CD4-positive, alpha-beta T cell (primary cell): Measurements from ENCODE around the gene SDHA. TPM values are rescaled to one million over a fixed set of nuclear protein-coding genes. Genes with fewer than 3 reads are reported as not detected.

Source experiments
- ATAC-seq: fragments of 200-7000 bp; cut with Tn5 transposase; one replicate; pipeline ENCODE4 v1.10.0; 2022; ENCODE audit warnings: mild to moderate bottlenecking; ENCODE audit not compliant: poor library complexity
- CTCF ChIA-PET: fragments of 350-600 bp; sonication (Branson Sonifier 250); formaldehyde crosslinking; loops from one replicate; lab custom pipeline; 2021; ENCODE audit warnings: antibody characterized with exemption, inconsistent platforms; lab: Charles Lee
- POLR2A ChIA-PET: fragments of 350-600 bp; sonication (Branson Sonifier 250); formaldehyde crosslinking; loops from one replicate; lab custom pipeline; 2021; ENCODE audit warnings: antibody characterized with exemption, inconsistent platforms; lab: Charles Lee
- DNase-seq, 14 experiments: peaks; one replicate each; pipeline ENCODE4 v3.0.0-alpha.2; 2013 to 2020; ENCODE audit warnings: mixed read lengths in 2 of 14
- H3K27ac ChIP-seq, 2 donors: one replicate each; pipeline versions ENCODE4 v1.5.1 to v1.7.0; 2013; ENCODE audit warnings: low read length in 2 of 2, low read depth in 1 of 2, mild to moderate bottlenecking in 1 of 2
- H3K27me3 ChIP-seq, 2 experiments: 1 replicate in 1 of 2; 2 replicates in 1 of 2; pipeline versions ENCODE4 v1.6.1 to v1.7.0; 2013; ENCODE audit warnings: low read length in 2 of 2, control low read depth in 1 of 2, mild to moderate bottlenecking in 1 of 2, moderate library complexity in 1 of 2; ENCODE audit not compliant: insufficient read depth in 2 of 2, control insufficient read depth in 1 of 2
- H3K36me3 ChIP-seq: one replicate; pipeline ENCODE4 v1.6.1; 2013; ENCODE audit warnings: low read length, control low read depth; ENCODE audit not compliant: insufficient read depth
- H3K4me1 ChIP-seq: one replicate; pipeline ENCODE4 v1.6.1; 2013; ENCODE audit warnings: low read length, control low read depth; ENCODE audit not compliant: insufficient read depth
- H3K4me3 ChIP-seq: one replicate; pipeline ENCODE4 v1.5.1; 2013; ENCODE audit warnings: mild to moderate bottlenecking, low read length, moderate library complexity
- H3K9me3 ChIP-seq, 2 experiments: 1 replicate in 1 of 2; 2 replicates in 1 of 2; pipeline versions ENCODE4 v1.6.1 to v1.7.0; 2013; ENCODE audit warnings: low read length in 2 of 2, mild to moderate bottlenecking in 2 of 2, control low read depth in 1 of 2, moderate library complexity in 1 of 2; ENCODE audit not compliant: control insufficient read depth in 1 of 2, insufficient read depth in 1 of 2
- H3K27ac Mint-ChIP-seq: one replicate; pipeline ENCODE4 v1.8.0; 2020; ENCODE audit warnings: mixed read lengths
- H3K27me3 Mint-ChIP-seq: one replicate; pipeline ENCODE4 v1.8.0; 2021; ENCODE audit warnings: mixed read lengths
- H3K36me3 Mint-ChIP-seq: one replicate; pipeline ENCODE4 v1.8.0; 2021; ENCODE audit warnings: low read depth, mixed read lengths
- H3K4me1 Mint-ChIP-seq: one replicate; pipeline ENCODE4 v1.8.0; 2021; ENCODE audit warnings: low read depth, mixed read lengths
- H3K4me3 Mint-ChIP-seq: one replicate; pipeline ENCODE4 v1.8.0; 2020; ENCODE audit warnings: mild to moderate bottlenecking, mixed read lengths
- H3K9me3 Mint-ChIP-seq: one replicate; pipeline ENCODE4 v1.8.0; 2020; ENCODE audit warnings: mixed read lengths
- intact Hi-C, 2 experiments: fragments of 100-400 bp; cut with DNase I in 1 of 2; cut with micrococcal nuclease in 1 of 2; formaldehyde crosslinking; loops; one replicate each; pipeline versions ENCODE4 v1.15.1 to v1.9.0; 2023 to 2025; cut with DNase I, micrococcal nuclease
- total RNA-seq, 174 experiments: library from RNA in 2 of 174; stranded (reverse) in 2 of 174; gene quantifications; one replicate each; pipeline ENCODE4 v1.2.3 and lab custom pipeline; 2021 to 2026
- TF ChIP-seq, protein P1 (sequence below): fragments of 200-600 bp; IDR thresholded peaks from one replicate; pipeline ENCODE4 v1.8.0; 2022; ENCODE audit warnings: antibody characterized with exemption, mild to moderate bottlenecking

Gene SDHA
- total RNA-seq, 2 experiments from 2014 or later = 244 to 245 TPM

DNA sequence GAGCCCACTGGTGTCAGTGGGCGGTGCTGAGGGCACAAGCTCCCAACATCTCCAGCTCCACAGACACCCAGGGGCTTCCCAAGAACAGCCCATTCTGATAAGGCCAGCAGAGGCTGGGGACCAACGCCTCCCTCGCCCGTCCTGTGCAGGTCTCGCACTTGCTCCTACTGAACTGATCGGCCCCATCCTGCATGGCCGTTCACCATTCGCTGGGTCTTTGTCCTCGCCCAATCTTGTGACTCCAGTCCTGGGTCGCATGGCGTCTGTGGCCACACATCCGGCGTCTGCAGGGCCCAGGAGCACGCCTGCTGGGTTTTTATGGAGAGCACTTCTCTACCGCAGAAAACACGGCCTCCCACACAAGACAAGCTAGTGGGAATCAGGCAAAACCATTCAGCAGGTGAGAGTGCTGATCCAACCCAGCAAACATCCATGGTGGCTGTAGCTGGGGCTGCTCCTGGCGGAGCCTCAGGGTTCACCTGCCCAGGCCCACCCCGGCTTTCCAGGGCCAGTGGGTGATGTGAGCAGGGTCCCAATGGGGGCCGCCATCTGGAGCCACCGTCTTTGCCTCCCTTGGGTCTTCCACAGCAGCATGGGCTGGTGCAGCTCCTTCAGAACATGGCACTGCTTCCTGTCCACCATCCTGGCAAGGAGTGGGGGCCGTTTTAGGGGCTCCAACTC lies 19.5 kb upstream of the SDHA start:
- TF ChIP-seq, protein P1, sequence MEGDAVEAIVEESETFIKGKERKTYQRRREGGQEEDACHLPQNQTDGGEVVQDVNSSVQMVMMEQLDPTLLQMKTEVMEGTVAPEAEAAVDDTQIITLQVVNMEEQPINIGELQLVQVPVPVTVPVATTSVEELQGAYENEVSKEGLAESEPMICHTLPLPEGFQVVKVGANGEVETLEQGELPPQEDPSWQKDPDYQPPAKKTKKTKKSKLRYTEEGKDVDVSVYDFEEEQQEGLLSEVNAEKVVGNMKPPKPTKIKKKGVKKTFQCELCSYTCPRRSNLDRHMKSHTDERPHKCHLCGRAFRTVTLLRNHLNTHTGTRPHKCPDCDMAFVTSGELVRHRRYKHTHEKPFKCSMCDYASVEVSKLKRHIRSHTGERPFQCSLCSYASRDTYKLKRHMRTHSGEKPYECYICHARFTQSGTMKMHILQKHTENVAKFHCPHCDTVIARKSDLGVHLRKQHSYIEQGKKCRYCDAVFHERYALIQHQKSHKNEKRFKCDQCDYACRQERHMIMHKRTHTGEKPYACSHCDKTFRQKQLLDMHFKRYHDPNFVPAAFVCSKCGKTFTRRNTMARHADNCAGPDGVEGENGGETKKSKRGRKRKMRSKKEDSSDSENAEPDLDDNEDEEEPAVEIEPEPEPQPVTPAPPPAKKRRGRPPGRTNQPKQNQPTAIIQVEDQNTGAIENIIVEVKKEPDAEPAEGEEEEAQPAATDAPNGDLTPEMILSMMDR = no peak
- intact Hi-C loops = no loop called here
- Histone ChIP-seq H3K9me3 (no peaks in the 10 kb centered on the region), H3K27ac (no peak overlapping the region), H3K4me3 (no peak overlapping the region), H3K4me1 (no peaks in the 10 kb centered on the region), H3K27me3 (no peaks in the 10 kb centered on the region), H3K36me3 (peaks cover 4% of the 10 kb centered on the region)
- Mint-ChIP-seq H3K27me3 (no peaks in the 10 kb centered on the region), H3K27ac (no peak overlapping the region), H3K4me3 (no peak overlapping the region), H3K36me3 (peaks cover 12% of the 10 kb centered on the region), H3K4me1 (no peaks in the 10 kb centered on the region), H3K9me3 (no peaks in the 10 kb centered on the region)
- CTCF ChIA-PET = no interaction called here
- POLR2A ChIA-PET = no interaction called here
- ATAC-seq (no peak), DNase-seq (no peak)

- no peak for DNase-seq
- Histone ChIP-seq H3K36me3 (peaks cover 11% of the 10 kb centered on the region), H3K9me3 (no peaks in the 10 kb centered on the region), H3K4me1 (no peaks in the 10 kb centered on the region), H3K4me3 (no peak overlapping the region), H3K27ac (no peak overlapping the region), H3K27me3 (no peaks in the 10 kb centered on the region)
- Mint-ChIP-seq H3K27me3 (no peaks in the 10 kb centered on the region), H3K9me3 (no peaks in the 10 kb centered on the region), H3K4me3 (no peak overlapping the region), H3K4me1 (no peaks in the 10 kb centered on the region), H3K36me3 (peaks cover 19% of the 10 kb centered on the region), H3K27ac (no peak overlapping the region)
- ChIA-PET POLR2A (no interaction called here), CTCF (no interaction called here)
- TF ChIP-seq, protein P1 = no peak
- no peak for ATAC-seq
- intact Hi-C loops = no loop called here
Observed at GRCh38 chr5:199197-199949, 18.7 kb upstream of the SDHA start.

DNA sequence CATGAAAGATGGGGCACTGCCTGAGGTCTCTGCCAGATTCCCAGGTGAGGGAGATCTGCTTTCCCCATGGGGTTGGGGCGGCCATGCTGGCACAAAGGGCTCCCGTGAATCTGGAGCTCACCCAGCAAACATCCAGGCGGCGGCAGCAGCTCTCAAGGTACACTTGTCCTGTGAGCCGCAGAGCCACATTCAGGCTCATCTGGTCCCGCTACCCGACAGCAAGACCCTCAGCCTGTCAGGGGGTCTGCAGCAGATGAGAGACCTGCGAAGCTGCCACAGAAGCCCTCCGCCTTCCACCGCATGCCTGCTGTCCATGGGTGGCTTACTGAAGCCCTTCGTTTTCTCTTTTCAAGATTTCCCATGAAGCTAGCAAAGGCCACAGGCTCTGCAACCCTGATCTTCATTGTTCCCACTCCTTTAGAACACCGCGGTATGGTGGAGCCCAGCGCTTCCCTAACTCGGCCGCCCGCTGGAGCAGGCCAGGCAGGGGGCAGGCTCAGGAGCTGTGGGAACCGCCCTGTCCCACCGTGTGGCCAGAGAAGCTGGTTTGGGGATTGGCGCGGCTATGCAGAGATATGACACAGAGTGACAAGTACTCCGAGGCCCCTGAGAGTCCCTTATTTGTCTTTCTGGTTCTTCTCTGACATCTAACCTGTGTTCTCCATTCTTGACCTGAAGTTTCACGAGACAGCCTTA lies 18.0 kb upstream of the SDHA start:
- H3K9me3 Mint-ChIP-seq = no peaks in the 10 kb centered on the region
- intact Hi-C loops = no loop called here
- ChIA-PET CTCF (no interaction called here), POLR2A (no interaction called here)
- DNase-seq (no peak), ATAC-seq (no peak)
- no peak overlapping the region for H3K27ac Mint-ChIP-seq
- Histone ChIP-seq H3K36me3 (peaks cover 18% of the 10 kb centered on the region), H3K9me3 (no peaks in the 10 kb centered on the region), H3K27me3 (no peaks in the 10 kb centered on the region), H3K27ac (no peak overlapping the region), H3K4me1 (no peaks in the 10 kb centered on the region), H3K4me3 (no peak overlapping the region)
- H3K27me3 Mint-ChIP-seq = no peaks in the 10 kb centered on the region
- H3K36me3 Mint-ChIP-seq = peaks cover 27% of the 10 kb centered on the region
- H3K4me1 Mint-ChIP-seq = no peaks in the 10 kb centered on the region
- no peak overlapping the region for H3K4me3 Mint-ChIP-seq
- TF ChIP-seq, protein P1 = no peak
